NCI-H1694 treated with DMSO at 0.1 percent for 48 hours (cell line): Measurements from ENCODE around the gene MACROD2.
"Not testable (repeated sequence)": the region's sequence is repeated elsewhere in the genome, so short reads cannot be mapped to it uniquely, and the experiment has no call there.

Experiments used
- DNase-seq: peaks from one replicate; lab custom pipeline; 2025; lab: John Stamatoyannopoulos, UW

The MACROD2 gene

DNA sequence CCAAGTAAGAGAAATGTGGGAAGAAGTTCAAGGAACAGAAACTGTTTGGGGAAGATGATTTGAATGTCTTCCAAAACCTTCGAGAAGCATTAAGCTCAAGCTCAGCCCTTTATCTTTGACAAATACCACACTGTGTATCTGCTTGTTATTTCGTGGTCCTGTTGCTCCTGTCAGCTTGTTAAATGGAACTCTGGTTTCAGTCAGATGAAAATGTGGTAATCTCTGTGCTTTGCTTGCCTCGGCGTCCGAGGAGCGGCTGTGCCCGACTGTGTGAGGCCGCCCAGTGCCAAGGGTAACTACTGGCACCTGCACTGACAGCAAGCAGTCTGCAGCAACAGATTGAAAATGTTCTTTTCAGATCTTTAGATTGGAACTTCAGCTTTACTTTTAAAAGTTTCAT, 920.0 kb downstream of the MACROD2 start:
- no peak for DNase-seq

DNA sequence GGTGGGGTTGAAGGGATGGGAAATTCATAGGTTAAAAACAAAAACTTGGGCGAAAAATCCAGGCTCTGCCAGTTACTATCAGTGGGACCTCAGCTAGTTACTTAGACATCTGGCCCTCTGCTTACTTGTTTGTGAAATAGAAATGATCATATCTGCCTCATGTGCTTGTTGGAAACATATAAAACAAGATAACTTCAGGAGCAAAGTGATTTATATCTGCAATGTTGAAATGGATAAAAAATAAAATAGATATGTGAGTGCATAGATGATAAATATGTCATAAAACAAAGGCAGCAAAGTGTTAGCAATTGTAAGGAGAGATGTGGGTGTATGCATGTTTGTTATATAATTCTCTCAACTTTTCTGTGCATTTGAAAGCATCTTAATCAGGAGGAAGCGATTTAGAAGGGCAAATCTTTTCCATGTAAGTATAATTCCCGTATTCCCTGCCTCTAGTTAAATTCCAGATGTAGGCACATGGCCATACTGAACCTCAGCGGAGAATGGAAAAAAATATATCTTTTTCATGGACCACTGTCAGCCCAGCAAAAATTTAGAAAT, 921.1 kb downstream of the MACROD2 start:
- DNase-seq: no peak

DNA sequence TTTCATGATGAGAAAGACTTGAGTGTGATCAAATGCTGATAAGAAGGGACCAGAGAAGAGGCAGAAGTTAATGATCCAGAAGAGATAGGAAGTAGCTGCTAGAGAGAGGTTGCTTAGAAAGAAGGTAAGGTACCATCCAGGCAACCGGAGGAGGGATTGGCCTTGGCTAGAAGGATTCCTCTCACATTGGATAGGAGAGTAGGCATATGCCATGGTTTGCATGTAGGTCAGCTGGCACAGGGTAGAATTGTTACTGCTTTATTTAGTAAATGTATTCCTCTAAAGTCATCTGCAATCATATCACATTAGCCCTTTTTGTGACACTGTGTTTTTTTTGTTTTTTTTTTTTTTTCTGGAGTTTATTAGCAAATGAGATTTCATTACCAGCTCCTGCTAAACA, 923.0 kb downstream of the MACROD2 start:
- no peak for DNase-seq

GRCh38 chr20:14918976-14919375, 923.7 kb downstream of the MACROD2 start:
- no peak for DNase-seq

GRCh38 chr20:14919501-14920081, 924.3 kb downstream of the MACROD2 start:
- DNase-seq: no peak

GRCh38 chr20:14921513-14921912, 926.2 kb downstream of the MACROD2 start:
- no peak for DNase-seq

DNA sequence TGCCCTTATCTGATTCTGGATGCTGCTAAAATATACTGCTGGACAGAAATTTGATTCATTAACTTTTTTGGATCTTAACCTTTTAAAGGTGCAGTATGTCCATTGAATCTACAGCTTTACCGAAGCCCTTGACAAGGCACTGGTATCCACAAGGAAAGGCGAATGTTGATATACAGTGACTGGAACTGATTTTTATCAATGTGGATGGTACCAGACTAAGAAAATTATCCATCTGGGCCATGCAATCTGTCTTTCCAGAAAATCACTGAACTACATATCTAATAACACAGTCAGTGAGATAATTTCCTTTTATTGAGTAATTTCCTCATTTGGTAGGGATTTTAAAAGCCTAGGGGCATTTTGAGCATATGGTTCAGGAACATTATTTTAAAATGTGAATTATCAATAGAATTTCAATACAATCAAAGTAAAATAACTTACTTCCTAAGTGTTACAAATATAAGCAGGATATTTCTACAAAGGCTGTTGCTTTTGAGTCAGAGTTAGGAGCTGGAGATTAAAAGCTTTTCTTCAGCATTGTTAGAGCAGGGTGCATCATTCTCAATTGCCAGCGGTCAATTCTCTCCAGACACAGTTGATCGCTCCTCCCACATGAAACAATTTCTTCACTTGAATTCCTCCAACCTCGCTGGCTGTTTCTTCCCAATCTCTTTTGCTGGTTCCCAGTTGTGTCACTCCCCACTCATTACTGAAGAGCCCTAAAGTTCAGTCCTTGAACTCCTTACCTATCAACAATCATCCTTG, 927.4 kb downstream of the MACROD2 start:
- DNase-seq: no peak

- no peak for DNase-seq
Observed at GRCh38 chr20:14924433-14924832, 929.1 kb downstream of the MACROD2 start.

GRCh38 chr20:14925300-14925699, 930.0 kb downstream of the MACROD2 start:
- DNase-seq: no peak

- DNase-seq: not testable (repeated sequence)
Observed at GRCh38 chr20:14926436-14926835, 931.1 kb downstream of the MACROD2 start.

- no peak for DNase-seq
Observed at GRCh38 chr20:14928083-14928482, 932.8 kb downstream of the MACROD2 start.

DNA sequence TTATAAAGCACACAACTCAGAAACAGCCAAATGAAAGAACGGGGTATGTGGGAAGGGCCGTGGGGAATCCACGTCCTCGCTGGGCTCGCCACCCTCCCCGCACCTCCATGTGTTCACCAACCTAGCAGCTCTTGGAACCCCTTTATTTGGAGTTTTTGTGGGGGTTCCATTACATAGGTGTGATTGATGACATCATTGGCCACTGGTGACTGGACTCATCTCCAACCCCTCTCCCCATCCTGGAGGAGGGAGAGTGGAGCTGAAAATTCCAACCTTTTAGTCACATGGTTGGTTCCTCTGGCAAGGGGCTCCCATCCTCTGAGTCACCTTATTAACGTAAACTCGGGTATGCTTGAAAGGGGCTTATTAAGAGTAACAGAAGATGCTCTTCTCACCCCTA, 934.1 kb downstream of the MACROD2 start:
- no peak for DNase-seq

DNA sequence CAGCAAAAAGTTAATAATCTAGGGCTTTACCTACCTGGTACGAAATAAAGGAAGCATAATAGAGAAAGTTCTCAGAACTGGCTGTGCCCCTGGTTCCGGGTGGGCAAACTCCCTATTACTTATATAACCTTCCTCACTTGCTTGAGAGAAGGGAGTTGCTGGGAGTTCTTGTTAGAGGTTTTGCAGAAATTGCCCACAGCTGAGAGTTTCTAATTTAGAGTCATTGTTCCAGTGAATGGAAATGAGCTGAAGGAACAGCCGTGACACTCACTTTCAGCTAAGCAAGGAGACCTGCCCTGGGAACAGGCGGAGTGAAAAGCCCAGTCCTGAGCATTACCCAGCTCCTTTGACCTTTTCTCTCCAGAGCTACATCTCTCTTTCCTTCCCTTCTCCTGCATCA, 936.7 kb downstream of the MACROD2 start:
- DNase-seq: no peak

DNA sequence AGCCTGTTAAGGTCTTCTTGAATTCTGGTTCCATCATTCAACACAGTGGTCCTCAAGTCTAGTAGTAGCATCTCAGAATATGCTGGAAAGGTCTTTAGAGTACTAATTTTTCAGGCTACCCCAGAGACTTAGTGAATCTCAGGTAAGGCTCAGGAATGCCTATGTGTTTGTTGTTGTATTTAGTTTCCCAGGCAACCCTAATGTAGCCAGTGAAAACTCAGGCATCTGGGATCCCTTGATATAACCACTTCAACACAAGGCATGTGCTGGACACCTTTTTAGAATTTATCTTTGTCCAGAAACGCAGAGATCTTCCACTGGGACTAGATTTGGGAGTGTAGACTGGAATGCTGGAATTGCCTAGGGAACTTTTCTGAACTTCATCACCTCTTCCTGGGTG, 940.0 kb downstream of the MACROD2 start:
- no peak for DNase-seq

DNA sequence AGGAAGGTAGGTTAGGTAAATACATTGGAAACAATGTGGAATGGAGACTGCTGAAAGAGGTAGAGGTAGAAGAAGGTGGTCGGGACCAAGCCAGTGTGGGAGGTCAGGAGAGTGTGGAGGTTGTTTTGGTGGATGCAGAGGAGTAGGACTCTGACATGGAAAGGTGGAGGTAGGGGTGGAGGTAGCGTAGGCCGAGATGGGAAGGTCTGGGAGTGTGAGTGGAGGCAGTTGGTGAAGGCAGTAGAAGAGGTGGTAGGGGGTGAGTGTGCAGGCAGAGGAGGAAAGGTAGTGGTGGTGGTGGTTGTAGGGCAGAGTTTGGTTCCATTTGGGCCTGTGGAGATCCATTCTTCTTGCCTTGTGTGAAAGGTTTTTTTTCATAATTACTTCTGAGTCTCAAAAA, 941.7 kb downstream of the MACROD2 start:
- no peak for DNase-seq

GRCh38 chr20:14937846-14938245, 942.5 kb downstream of the MACROD2 start:
- no peak for DNase-seq

GRCh38 chr20:14947536-14947935, 952.2 kb downstream of the MACROD2 start:
- no peak for DNase-seq

DNA sequence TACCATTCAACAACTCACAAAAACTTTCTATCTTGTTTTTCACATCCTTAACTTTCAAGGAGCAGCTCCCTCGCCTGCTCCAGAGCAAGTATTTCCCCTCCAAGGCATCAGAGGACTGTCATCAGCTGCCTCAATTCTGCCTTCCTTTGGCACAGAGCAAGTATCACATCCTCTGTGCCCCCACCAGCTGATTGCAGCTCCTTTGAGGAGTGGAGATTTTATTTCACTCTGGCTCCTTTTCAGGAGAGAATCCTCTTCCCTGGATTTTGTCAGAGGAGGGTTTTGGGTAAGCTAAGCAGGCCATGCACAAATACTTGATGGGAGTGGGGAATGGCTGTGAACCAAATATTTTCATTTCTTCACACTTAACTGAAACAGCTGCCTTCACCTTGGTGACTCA, 952.6 kb downstream of the MACROD2 start:
- DNase-seq: no peak

- DNase-seq: peak; percentile 26
Observed at GRCh38 chr20:14948416-14948815, 953.1 kb downstream of the MACROD2 start.

DNA sequence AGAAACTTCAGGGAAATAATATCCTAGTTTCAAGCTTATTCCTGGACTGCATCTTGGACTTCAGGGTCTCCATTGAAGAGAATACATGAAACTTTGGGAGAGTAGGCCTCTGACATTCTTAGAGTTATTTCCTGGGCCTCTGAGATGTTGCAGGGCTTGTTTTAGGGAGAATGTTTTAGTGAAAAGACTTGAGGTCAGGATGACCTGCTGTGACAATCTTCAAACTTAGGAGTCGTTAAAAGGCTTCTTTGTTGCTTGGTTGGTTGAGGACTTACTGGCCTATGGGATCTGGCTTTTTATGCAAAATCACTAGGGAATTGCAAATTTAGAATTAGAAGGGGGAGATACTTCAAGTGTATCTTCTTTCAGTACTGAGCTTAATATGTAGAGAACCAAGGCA, 955.3 kb downstream of the MACROD2 start:
- no peak for DNase-seq

GRCh38 chr20:14951105-14951504, 955.8 kb downstream of the MACROD2 start:
- no peak for DNase-seq

DNA sequence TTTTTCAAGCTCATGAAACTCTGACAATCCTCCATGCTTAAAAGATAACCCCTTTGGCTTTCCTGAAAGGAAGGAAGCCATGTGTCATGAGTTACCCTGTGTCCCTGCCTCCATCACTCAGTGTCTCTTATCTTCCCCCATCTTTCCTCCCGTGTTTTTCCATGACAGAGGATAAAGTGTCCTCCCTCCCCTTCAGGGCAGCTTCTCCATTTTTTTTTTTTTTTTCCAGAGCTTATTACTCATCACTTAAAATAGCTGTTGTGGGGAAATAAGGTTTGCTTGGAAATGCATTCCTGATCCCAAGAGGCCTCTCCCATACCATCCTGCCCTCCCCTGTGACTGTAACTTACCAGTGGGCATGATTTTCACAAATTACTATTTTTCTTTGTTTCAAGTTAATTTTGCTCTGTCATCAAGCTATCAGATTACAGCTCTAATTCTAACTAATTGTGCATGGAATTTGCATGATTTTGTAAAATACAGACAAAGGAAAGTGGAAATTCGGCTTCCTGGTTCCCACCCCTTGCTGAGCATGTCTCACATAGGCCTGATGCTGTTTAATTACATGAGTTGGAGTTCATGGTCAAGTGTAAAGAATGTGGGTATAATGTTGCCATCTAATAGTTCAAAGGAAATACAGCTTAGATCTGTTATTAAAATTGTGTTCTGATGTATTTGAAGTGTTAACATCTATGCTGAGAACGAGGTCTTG, 956.5 kb downstream of the MACROD2 start:
- DNase-seq: no peak

GRCh38 chr20:14953736-14954135, 958.4 kb downstream of the MACROD2 start:
- no peak for DNase-seq
